Measurements from ENCODE around the gene ADAM19. TPM values are rescaled to one million over a fixed set of nuclear protein-coding genes. Genes with fewer than 3 reads are reported as not detected.

Gene ADAM19
- total and polyA plus RNA-seq, 4 donors: 1.5 to 42.8 (median 20.3) TPM

- Histone ChIP-seq H3K27ac (ENCODE audit: low read depth in 1 of 2, low read length in 2 of 2) (peak overlapping the region; percentile 21 to 31), H3K9me3 (ENCODE audit: control insufficient read depth, low read length) (no peaks in the 10 kb centered on the region), H3K4me1 (ENCODE audit: control insufficient read depth in 1 of 2, insufficient read depth in 2 of 2, low read length in 2 of 2) (peaks cover 6 to 9% of the 10 kb centered on the region in 2 donors), H3K4me3 (ENCODE audit: low read length in 2 of 2) (no peak overlapping the region), H3K36me3 (ENCODE audit: control insufficient read depth in 1 of 2, insufficient read depth in 2 of 2, low read length in 1 of 2) (no peaks in the 10 kb centered on the region), H3K27me3 (ENCODE audit: control insufficient read depth in 1 of 2, insufficient read depth in 2 of 2, low read length in 1 of 2) (no peaks in the 10 kb centered on the region)
- intact Hi-C loops (cut with DNase I): no loop called here
- WGBS, 2 donors: 10 to 18% methylated on average over 2 of the region's 2 CpGs
- ATAC-seq (ENCODE audit: low FRiP score) (no peak), DNase-seq (no peak)
Observed at GRCh38 chr5:157558681-157559080, 16.9 kb downstream of the ADAM19 start.

DNA sequence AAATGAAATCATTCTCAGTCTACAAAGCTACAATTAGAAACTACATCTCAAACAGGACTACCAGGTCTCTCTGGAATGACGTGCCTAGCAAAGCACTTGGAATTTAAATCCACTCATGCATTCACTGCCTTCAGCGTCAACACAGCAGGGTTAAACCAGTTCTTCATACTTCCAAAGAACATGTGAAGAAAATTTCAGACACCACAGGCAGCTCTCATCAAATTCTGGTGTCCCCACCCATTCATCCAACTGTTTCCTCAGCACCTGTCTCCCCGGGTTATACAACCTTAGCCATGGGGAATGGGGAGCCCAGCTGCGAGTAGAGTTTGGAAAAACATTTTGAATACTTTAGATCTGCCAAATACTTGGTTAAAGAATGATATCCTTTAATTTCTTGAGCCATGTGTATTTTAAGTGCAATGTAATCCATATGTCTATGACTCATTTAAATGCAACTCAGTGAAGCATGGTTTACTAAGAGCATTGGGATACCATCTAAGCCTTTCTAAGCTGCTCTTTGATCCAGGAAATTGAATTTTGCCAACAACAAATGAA, 17.5 kb downstream of the ADAM19 start:
- Histone ChIP-seq H3K36me3 (ENCODE audit: control insufficient read depth in 1 of 2, insufficient read depth in 2 of 2, low read length in 1 of 2) (no peaks in the 10 kb centered on the region), H3K4me3 (ENCODE audit: low read length in 2 of 2) (no peak overlapping the region), H3K27me3 (ENCODE audit: control insufficient read depth in 1 of 2, insufficient read depth in 2 of 2, low read length in 1 of 2) (no peaks in the 10 kb centered on the region), H3K9me3 (ENCODE audit: control insufficient read depth, low read length) (no peaks in the 10 kb centered on the region), H3K27ac (ENCODE audit: low read depth in 1 of 2, low read length in 2 of 2) (peak overlapping the region in 1 of 2 donors; percentile 21), H3K4me1 (ENCODE audit: control insufficient read depth in 1 of 2, insufficient read depth in 2 of 2, low read length in 2 of 2) (peaks cover 4 to 9% of the 10 kb centered on the region in 2 donors)
- ATAC-seq (ENCODE audit: low FRiP score) (no peak), DNase-seq (no peak)
- intact Hi-C loops (cut with DNase I): no loop called here
- whole genome bisulfite sequencing, 2 donors: 35 to 43% methylated on average over 4 of the region's 4 CpGs

- H3K36me3 ChIP-seq (ENCODE audit: control insufficient read depth in 1 of 2, insufficient read depth in 2 of 2, low read length in 1 of 2): no peaks in the 10 kb centered on the region
- no peak for DNase-seq
- intact Hi-C loops (cut with DNase I): no loop called here
- ATAC-seq (ENCODE audit: low FRiP score): no peak
- no peak overlapping the region for H3K4me3 ChIP-seq (ENCODE audit: low read length in 2 of 2)
- no peaks in the 10 kb centered on the region for H3K9me3 ChIP-seq (ENCODE audit: control insufficient read depth, low read length)
- WGBS, 2 donors: 94 to 97% methylated on average over 8 of the region's 8 CpGs
- H3K4me1 ChIP-seq (ENCODE audit: control insufficient read depth in 1 of 2, insufficient read depth in 2 of 2, low read length in 2 of 2): peaks cover 4 to 6% of the 10 kb centered on the region in 2 donors
- H3K27ac ChIP-seq (ENCODE audit: low read depth in 1 of 2, low read length in 2 of 2): no peak overlapping the region
- H3K27me3 ChIP-seq (ENCODE audit: control insufficient read depth in 1 of 2, insufficient read depth in 2 of 2, low read length in 1 of 2): no peaks in the 10 kb centered on the region
Observed at GRCh38 chr5:157556615-157557418, 18.8 kb downstream of the ADAM19 start.

GRCh38 chr5:157555037-157555640, 20.4 kb downstream of the ADAM19 start:
- ATAC-seq (ENCODE audit: low FRiP score) (peak; percentile 49), DNase-seq (no peak)
- Histone ChIP-seq H3K27me3 (ENCODE audit: control insufficient read depth in 1 of 2, insufficient read depth in 2 of 2, low read length in 1 of 2) (no peaks in the 10 kb centered on the region), H3K9me3 (ENCODE audit: control insufficient read depth, low read length) (no peaks in the 10 kb centered on the region), H3K27ac (ENCODE audit: low read depth in 1 of 2, low read length in 2 of 2) (peak overlapping the region in 1 of 2 donors; percentile 0), H3K36me3 (ENCODE audit: control insufficient read depth in 1 of 2, insufficient read depth in 2 of 2, low read length in 1 of 2) (no peaks in the 10 kb centered on the region), H3K4me1 (ENCODE audit: control insufficient read depth in 1 of 2, insufficient read depth in 2 of 2, low read length in 2 of 2) (peaks cover 2 to 6% of the 10 kb centered on the region in 2 donors), H3K4me3 (ENCODE audit: low read length in 2 of 2) (no peak overlapping the region)
- intact Hi-C loops (cut with DNase I): no loop called here
- 70 to 77% methylated on average over 4 of the region's 4 CpGs for WGBS, 2 donors

DNA sequence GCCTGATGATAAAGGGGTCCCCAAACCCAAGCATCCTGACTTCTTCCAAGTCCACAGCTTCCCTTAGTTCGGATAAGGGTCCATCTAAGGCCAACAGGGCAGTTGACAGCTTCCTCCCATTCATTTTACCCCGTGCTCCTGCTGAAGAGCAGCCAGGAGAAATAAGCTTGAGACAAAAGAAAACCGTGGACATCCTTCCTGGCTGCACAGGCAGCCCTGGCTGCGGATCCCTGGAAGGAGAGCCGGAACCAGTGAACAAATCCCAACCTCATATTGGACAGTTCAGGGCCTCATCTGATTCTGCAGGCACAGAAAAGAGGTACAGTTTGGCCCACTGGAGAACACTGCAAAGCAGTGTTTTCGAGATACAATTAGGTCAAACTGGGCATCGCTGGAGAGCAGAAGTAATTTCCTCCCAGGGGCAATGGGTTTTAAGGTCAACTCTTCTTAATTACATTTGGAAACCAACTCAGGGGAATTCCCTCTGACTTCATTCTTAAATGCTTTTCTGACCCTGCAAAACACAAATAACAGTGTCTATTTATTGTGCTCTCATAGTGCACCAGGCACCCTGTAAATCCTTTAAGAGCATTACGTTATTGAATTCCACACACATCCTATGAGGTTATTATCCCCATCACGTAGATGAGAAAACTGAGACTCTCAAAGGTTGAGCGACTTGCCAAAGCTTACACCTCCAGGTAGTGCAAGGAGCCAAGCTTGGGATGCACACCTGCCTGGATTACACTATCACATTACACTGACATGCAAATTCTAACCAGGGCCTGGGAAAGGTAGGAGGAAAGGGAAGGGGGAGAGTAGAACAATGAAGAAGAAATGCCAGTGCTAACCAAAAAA, 21.2 kb downstream of the ADAM19 start:
- ATAC-seq (ENCODE audit: low FRiP score) (peak; percentile 57), DNase-seq (no peak)
- peak overlapping the region; percentile 0 to 4 for H3K27ac ChIP-seq (ENCODE audit: low read depth in 1 of 2, low read length in 2 of 2)
- H3K9me3 ChIP-seq (ENCODE audit: control insufficient read depth, low read length): no peaks in the 10 kb centered on the region
- H3K27me3 ChIP-seq (ENCODE audit: control insufficient read depth in 1 of 2, insufficient read depth in 2 of 2, low read length in 1 of 2): no peaks in the 10 kb centered on the region
- no peak overlapping the region for H3K4me3 ChIP-seq (ENCODE audit: low read length in 2 of 2)
- intact Hi-C loops (cut with DNase I): no loop called here
- peaks cover 2 to 10% of the 10 kb centered on the region in 2 donors for H3K4me1 ChIP-seq (ENCODE audit: control insufficient read depth in 1 of 2, insufficient read depth in 2 of 2, low read length in 2 of 2)
- H3K36me3 ChIP-seq (ENCODE audit: control insufficient read depth in 1 of 2, insufficient read depth in 2 of 2, low read length in 1 of 2): no peaks in the 10 kb centered on the region
- 29% methylated on average over 10 of the region's 10 CpGs for WGBS, 2 donors

DNA sequence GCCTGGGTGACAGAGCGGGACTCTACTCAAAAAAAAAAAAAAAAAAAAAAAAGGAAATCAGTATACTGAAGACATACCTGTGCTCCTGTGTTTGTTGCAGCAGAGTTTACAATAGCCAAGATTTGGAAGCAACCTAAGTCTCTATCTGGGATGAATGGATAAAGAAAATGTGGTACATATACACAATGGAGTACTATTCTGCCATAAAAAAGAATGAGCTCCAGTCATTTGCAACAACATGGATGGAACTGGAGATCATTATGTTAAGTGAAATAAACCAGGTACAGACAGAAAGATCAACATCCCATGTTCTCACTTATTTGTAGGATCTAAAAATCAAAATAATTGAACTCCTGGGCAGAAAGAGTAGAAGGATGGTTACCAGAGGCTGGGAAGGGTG, 22.9 kb downstream of the ADAM19 start:
- ATAC-seq (ENCODE audit: low FRiP score): no peak
- H3K4me3 ChIP-seq (ENCODE audit: low read length in 2 of 2): no peak overlapping the region
- no peaks in the 10 kb centered on the region for H3K9me3 ChIP-seq (ENCODE audit: control insufficient read depth, low read length)
- no peaks in the 10 kb centered on the region for H3K36me3 ChIP-seq (ENCODE audit: control insufficient read depth in 1 of 2, insufficient read depth in 2 of 2, low read length in 1 of 2)
- DNase-seq: no peak
- 83% methylated on average over 1 of the region's 1 CpG; no CpG with 5 or more reads in 1 of the 2 donors for WGBS, 2 donors
- H3K4me1 ChIP-seq (ENCODE audit: control insufficient read depth in 1 of 2, insufficient read depth in 2 of 2, low read length in 2 of 2): peaks cover 2 to 10% of the 10 kb centered on the region in 2 donors
- no peaks in the 10 kb centered on the region for H3K27me3 ChIP-seq (ENCODE audit: control insufficient read depth in 1 of 2, insufficient read depth in 2 of 2, low read length in 1 of 2)
- intact Hi-C loops (cut with DNase I): no loop called here
- H3K27ac ChIP-seq (ENCODE audit: low read depth in 1 of 2, low read length in 2 of 2): no peak overlapping the region

DNA sequence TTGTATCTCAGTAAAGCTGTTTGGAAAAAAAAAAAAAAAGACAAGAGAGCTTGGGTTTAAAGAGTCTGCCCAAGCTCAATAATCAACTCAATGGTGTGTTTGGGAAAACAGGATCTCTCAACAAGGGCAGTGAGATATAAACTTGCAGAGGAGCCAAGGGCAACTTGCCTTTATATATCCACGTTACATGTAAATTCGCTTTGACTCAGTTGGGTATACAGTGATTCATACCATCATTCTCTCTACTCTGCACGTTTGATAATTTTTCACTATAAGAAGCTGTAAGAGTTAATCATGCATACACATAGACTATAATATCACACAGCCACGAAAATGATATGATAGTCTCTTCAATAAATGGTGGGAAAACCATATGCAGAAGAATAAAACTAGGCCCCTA, 24.9 kb downstream of the ADAM19 start:
- no peak overlapping the region for H3K27ac ChIP-seq (ENCODE audit: low read depth in 1 of 2, low read length in 2 of 2)
- 46 to 56% methylated on average over 4 of the region's 4 CpGs for WGBS, 2 donors
- H3K36me3 ChIP-seq (ENCODE audit: control insufficient read depth in 1 of 2, insufficient read depth in 2 of 2, low read length in 1 of 2): no peaks in the 10 kb centered on the region
- H3K4me3 ChIP-seq (ENCODE audit: low read length in 2 of 2): no peak overlapping the region
- H3K4me1 ChIP-seq (ENCODE audit: control insufficient read depth in 1 of 2, insufficient read depth in 2 of 2, low read length in 2 of 2): peaks cover 2 to 10% of the 10 kb centered on the region in 2 donors
- no peaks in the 10 kb centered on the region for H3K27me3 ChIP-seq (ENCODE audit: control insufficient read depth in 1 of 2, insufficient read depth in 2 of 2, low read length in 1 of 2)
- ATAC-seq (ENCODE audit: low FRiP score): no peak
- no peak for DNase-seq
- no peaks in the 10 kb centered on the region for H3K9me3 ChIP-seq (ENCODE audit: control insufficient read depth, low read length)
- intact Hi-C loops (cut with DNase I): no loop called here

GRCh38 chr5:157549954-157550549, 25.5 kb downstream of the ADAM19 start:
- H3K27ac ChIP-seq (ENCODE audit: low read depth in 1 of 2, low read length in 2 of 2): no peak overlapping the region
- no peaks in the 10 kb centered on the region for H3K27me3 ChIP-seq (ENCODE audit: control insufficient read depth in 1 of 2, insufficient read depth in 2 of 2, low read length in 1 of 2)
- no peaks in the 10 kb centered on the region for H3K36me3 ChIP-seq (ENCODE audit: control insufficient read depth in 1 of 2, insufficient read depth in 2 of 2, low read length in 1 of 2)
- intact Hi-C loops (cut with DNase I): no loop called here
- H3K9me3 ChIP-seq (ENCODE audit: control insufficient read depth, low read length): no peaks in the 10 kb centered on the region
- ATAC-seq (ENCODE audit: low FRiP score) (no peak), DNase-seq (no peak)
- H3K4me1 ChIP-seq (ENCODE audit: control insufficient read depth in 1 of 2, insufficient read depth in 2 of 2, low read length in 2 of 2): peaks cover 2 to 10% of the 10 kb centered on the region in 2 donors
- WGBS, 2 donors: 59 to 60% methylated on average over 5 of the region's 5 CpGs
- H3K4me3 ChIP-seq (ENCODE audit: low read length in 2 of 2): no peak overlapping the region
